HG02678 (cell line): ENCODE measurements around the gene SH2D2A.

Source experiments
- ATAC-seq: cut with Tn5 transposase; IDR thresholded peaks from one replicate; pipeline ENCODE4 v1.9.1; 2021; ENCODE audit warnings: mild to moderate bottlenecking, moderate library complexity; ENCODE audit not compliant: unreplicated experiment

The SH2D2A gene

DNA sequence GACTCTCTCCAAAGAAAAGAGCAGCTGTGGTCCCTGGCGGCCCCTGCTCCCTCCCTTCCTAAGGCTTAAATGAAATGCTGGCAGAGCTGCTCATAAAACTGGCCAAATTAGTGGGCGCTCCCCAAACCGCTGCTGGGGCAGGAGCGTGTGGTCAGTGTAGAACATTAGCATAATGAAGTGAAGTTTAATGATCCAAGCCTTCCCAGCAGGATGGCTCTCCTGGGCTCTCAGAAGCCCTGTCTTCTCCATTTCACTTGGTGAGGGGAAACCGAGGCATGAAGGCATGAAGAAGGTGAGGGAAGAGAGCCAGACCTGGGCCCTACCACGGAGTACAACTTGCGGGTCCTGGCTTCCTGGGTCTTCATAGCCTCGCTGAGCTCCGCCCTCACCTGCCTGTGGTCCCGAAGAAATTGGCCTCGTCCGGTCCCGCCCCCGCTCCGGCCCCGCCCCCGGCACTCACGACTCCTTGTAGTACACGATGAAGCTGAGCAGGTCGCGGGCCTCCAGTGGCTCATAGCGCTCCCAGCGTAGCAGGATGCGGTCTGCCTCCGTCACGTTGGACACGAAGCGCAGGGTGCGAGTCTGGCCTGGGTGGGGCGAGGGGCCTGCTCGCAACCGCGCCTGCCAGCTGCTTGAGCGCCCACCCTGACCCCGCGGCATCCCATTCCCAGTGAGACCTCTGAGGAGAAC is 32.0 kb upstream of the SH2D2A start:
- ATAC-seq = no peak

DNA sequence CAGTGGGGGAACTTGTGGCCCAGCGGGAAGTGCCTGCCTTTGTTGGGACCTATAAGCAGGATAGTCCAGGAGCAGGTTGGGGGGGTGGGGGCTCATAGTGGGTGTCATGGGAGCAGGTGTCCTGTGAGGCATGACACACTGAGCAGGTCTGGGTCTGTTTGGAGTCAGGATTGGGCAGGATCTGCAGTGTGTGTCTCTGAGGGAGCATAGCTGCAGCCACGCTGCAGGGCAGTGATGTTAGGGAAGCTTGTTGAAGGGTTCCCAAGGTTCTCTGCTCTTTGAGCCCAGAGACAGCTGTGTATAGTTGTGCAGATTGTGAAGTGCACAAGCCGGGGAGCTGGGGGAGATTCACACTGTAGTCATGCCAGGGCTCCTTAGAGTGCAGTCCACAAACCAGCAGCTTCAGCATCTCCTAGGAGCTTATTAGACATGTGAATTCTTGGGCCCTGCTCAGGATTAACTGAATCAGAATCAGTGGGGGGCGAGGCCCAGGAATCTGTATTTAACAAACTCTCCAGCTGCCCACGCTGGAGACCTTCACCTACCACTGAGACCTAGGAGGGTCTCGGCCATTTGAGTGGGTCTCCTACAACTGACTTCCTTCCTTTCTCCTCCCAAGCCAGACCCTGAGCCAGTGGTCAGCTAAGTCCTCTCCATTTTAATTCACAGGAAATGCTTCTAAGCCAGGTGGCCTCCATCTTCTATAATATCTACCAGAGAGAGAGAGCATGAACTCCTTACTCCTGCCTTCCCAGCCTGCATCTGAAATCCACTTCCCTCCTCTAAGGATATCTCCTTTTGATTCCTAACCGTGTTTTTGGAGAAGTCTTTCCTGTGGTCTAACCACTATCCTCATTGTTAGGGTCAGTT is 31.2 kb upstream of the SH2D2A start:
- no peak for ATAC-seq

DNA sequence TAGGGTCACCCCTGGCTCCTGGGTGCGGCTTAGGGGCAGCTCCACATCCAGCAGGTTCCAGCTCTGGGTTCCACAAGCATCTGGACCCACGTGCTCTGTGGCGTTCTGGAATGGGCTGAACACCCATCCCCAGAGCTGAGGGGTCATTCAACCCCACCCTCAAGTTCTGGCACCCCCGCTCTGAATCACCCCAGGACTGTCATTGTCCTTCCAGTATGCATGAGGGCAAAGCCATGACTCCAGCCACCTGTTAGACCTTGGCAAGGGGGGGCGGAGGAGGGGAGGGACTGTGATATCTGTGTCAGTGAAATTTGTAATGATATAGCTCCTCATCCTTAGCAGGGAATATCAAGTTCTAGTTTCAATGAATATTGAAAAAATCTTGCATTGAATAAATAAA is 30.0 kb upstream of the SH2D2A start:
- ATAC-seq = no peak

DNA sequence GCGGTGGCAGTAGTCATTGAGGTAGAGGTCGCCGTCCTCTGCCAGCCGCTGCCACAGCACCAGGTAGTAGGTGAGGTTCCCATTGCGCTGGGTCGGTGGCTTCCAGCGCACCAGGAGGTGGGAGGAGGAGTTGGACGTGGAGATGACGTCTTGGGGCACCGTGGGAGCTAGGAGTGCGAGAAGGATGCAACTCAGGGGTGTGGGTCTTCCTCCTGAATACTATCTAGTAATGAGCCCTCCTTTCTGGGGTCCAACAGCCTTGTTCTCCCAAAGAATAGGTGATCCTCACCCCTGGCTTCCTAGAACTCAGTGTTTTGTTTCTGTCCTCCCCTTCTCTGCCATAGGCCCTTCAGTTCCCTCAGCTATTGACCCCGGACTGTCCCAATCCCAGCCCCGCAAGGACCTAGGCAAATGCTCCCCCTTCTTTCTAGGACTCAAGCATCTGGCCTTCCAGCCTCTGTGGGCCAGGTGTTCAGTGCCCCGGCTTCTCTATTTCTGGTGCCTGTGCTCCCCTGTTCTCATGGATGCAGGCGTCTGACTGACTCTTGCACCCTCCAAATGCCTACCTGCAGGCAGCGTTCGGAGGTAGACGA is 29.4 kb upstream of the SH2D2A start:
- no peak for ATAC-seq

DNA sequence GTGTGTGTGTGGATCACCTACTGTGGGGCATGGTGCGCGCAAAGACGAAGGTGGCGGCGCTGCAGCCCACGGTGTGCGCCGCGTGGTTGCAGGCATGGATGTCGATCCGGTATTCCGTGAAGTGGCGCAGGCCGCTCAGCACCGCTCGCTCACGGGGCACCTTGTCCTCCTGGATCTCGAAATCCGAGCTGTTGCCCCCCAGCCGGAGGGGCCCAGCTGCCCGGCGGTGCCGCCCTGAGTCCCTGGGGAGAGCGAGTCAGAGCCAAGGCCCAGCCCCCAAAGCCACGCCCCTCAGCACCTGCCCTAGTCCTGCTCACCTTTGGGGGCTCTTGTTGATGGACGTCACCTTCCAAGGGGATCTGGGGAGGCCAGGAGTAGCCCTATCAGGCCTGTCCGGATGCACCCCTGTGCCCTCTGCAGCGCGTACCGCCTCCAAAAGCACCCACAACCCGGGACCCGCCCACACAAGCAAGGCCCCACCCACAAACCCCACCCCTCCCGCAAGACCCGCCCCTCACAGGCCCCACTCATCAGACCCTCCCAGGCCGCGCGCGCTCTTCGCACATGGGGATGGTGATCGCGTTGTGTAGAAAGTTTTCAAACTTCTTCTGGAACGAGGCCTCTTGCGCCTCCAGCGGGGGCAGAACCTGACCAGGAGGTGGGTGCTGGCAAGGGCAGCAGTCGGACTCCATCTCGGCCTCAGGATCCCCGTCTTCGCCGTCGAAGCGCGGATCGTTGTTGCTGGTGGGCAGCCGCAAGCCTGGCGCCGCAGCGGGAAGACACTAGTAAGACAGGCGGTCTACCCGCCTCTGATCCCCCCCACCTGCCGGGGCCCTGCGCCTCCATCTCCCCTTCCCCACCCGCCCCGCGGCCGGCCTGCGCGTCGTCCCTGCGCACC is 28.7 kb upstream of the SH2D2A start:
- ATAC-seq = no peak

DNA sequence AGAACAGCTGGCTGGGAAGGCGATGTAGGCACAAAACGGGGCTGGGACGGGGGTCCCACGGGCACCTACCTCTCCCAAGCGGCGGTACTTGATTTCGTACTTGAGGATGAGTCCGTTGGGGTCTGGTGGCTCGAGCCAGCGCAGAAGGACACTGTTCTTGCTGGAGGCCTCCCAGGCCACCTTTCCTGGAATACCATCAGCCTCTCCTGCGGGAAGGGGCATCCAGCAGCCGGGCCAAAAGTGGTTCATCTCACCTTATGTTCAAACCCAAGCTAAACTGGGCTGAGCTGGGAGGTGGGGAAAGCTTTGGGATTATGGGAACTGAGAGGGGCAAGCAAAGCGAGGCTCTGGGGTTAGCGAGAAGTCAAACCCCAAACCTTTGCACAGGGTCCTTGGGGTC is 28.0 kb upstream of the SH2D2A start:
- no peak for ATAC-seq

DNA sequence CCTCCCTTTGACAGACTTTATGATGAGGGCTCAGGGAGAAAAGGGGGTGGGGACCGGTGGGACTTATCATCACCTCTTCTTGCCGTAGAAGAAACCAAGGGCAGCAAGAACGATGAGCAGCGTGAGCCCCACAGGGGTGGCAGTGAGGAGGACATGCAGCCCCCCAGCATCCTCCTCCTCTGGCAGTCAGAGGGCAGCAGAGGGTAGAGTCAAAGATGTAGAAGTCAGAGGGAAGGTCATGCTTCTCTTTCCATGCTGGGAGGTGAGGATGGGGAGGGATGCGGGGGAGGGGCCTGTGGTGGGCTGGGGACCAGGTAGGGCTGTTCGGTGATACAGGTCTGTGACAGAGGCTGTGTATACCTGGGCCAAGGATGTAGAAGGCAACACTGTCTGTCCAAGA is 27.5 kb upstream of the SH2D2A start:
- ATAC-seq = no peak

DNA sequence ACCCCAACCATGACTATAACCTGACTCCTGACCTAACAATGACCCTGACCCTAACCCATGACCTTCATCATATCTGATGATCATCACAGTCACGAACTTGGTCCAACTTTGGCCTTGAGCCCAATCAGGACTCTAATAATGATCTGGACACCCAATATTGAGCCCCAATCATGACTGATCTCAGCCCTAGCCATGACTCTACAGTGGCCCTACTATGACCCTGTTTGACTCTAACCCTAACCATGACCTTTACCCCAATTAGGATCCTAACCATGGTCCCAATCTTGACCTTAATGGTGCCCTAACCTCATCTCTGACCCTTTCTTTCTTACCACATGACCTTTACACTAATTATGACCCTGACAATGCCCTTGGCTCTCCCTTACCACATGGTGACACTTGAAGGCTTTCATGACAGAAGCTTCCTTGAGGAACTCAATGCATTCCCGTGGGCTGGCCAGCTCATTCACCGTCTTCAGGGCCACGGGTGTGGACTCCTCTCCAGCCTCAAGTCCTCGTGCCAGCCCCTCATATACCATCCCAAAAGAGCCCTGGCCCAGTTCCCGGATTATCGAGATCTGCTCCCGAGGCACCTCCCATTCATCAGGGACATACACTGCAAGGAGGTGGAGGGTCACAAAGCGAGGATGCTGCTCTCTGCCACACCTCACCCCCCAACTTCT is 26.1 kb upstream of the SH2D2A start:
- no peak for ATAC-seq

DNA sequence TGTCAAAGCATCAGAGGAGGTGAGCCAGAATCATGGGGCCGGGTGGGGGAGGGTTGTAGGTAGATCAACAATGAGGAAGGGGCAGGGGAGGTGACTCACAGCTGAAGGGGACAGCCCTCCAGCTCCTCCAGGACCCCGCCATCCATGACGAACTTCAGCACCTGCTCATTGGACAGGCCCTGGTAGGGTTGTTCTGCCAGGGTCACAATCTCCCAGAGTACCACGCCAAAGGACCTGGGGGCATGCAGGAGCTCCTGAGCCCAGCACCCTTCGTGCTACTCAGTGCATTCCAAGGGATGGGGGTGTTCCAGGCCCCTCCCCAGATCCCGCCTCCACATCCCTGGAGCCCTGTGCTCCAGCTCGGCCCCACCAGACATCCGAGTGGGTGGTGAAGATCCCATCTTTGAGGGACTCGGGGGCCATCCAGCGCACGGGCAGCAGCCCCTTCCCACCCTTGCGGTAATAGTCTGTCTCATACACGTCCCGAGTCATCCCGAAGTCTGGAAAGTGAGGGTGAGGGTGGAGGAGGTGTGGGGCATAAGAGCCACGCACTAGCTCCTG is 24.7 kb upstream of the SH2D2A start:
- ATAC-seq = no peak

DNA sequence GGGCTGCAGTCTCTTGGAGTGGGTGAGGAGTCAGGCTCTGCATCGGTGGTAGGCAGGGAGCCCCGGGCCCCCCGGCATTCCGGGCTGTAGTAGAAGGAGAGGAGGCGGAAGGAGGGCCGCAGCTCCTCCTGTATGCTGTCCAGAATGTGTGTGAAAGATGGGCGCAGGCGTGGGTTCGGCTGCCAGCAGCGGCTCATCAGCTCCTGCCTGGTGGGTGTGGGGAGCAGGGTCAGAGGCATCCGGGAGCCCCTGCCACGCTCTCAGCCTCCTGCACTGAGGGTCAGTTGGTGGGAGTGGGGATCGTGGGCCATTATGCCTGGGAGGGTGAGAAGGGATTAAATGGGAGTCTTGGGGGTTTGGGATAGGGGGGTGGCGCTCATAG is 24.2 kb upstream of the SH2D2A start:
- ATAC-seq = no peak

DNA sequence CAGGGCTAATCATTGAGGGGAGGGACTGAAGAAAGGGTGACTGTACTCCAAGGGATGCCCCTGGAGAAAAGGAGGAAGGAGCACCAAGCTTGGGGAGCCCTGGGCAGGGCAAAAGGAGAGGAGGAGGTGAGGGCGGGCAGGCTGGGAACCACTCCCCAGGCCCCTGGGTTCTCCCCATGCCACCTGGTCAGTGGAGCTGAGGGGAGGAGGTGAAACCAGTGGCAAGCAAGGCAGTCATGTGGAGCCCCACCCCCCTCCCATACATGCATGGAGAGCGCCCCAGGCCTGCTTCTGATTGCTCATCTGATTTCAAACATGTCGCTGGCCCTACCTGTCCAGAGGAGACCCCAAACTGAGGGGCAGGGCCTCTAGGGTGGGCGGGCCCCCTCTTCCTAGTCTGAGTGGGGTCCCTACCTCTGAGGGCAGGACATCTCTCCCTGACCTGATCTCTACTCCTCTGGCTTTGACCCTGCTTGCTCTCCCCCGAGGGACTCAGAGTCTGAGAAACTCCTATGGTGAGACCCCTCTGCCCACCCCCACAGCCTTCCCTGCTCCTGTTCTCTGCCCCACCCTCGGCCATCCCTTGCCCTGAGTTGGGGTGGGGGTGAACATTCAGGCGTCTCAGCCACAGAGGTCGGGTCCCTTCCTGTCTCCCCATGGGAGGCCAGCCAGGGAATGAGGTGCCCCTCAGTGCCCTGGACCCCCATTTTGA is 23.7 kb upstream of the SH2D2A start:
- no peak for ATAC-seq

DNA sequence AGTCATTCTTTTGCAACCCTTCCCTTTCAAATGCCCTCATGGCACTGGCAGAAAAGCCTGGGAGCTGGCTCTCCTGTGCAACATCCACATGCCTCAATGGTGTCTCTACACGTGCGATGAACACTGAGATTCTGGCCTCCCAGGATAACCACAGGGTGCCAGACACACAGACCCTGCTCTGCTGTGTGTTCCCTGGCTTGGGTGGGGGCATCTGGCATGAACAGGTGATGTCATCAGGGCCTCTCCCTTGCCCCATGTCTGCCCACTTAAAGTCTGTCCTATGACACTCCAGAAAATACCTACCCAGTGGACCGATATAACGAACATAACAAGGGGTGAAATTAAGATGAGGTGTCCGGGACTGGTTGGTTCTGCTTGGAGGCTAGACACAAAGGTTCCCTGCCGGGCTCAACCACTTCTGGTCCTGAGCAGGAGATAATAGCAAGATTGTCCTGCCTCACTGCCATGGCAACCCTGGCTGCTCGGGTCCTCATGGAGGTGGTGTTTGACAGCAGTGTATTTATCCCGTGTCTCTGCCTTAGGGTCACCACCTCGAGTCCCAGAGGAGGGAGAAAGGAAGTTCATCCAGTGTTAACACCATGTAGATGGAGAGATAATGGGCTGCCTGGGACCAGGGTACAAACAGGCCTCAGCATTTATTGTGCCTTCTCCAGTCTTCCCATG is 22.9 kb upstream of the SH2D2A start:
- no peak for ATAC-seq

DNA sequence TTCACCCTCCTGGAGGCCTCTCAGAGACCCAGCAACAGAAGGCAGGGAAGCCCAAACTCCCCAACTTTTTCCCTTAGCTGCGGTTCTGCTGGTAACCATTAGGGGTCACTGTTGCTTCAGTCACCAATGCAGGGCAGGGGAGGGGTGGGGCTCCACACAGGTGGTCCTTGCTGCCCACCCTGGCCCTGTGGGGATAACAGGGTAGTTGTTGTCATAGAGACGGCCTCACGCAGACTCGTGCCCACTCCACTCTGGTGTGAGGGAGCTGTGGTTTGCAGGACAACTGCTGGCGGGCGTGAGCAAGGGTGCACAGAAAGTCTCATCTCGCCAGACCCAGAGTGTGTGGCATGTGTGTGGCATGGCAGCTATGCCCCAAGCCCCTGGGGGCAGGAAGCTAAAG is 22.3 kb upstream of the SH2D2A start:
- ATAC-seq = no peak

DNA sequence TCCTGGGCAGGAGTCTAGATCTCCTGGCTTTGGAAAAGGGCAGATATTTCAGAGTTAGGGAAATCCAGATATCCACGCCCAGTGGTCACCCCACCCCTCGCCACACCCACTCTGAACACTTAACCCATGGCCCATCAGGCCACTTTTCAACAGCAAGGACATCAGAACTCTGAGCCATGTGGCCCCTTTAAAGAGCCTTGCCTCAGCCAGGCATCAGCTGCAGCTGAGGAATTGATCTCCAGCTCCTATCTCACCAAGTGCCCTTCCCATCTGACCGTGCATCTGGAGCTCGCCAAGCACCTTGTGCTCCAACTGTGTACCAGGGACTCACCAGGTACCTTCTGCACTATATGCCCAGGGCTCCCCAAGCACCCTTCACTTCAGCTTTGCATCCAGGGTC is 20.2 kb upstream of the SH2D2A start:
- ATAC-seq = no peak

DNA sequence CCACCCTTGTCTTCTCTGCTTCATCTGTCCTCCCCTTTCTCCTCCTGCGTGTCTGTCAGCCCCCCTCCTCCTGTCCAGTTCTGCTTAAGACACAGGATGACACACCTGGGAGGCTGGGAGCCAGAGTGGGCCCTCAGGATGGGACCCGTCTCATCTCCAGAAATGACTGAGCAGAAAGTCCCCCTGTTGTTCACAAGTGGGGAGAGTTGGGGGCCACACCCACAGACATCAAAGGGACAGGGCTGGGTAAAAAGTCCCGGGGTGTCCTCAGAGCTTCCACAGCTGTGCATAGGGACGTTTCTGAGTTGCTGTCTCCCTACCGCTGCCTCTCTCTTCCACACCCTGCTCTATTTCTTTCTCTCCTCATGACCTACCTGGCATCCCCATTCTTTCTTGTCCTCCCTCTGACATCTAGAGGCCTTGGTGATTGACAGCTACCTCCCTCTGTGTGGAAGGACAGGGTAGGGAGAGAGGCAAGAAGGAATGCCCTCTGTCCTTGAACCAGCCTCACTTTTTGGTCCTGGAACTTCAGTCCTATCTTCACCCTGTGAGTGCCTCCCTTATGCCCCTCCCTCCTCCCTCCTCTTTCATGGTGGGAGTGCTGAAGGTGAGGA is 19.5 kb upstream of the SH2D2A start:
- peak; percentile 49 for ATAC-seq

DNA sequence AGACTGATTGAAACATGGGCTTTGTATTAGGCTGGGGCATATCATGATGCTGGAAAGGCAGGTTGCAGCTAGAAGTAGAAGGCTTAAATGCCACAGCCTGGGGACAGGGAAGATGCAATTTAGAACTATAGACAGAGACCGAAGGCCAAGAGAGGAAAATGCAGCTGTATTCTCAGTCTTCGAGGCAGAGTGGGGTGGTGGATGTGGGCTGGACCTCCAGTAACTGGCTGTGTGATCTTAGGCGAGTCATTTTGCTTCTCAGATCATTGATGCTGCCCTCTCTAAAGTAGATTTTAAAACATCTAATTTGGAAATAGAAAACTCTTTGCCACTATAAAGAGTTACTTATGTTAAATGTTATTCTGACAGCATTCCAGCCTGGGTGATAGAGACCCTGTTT is 17.7 kb upstream of the SH2D2A start:
- no peak for ATAC-seq

DNA sequence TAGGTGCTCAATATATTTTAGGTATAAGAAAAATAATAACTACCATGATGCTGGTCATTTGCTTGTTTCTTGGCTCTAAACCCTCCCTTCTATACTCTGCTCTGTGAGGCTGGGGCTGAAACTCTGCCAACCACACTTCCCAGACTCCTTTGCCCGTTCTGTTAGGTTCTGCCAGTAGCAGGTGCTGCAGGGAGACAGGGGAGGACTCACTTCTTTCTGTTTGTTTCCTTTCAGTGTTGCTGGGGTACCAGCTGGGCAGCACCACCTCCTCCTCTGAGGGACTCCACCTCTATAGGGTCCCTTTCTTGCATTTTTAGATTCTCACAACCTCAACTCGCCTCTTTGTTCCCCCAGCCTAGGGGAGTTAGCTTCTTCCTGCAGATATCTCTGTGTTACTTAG is 17.0 kb upstream of the SH2D2A start:
- no peak for ATAC-seq

DNA sequence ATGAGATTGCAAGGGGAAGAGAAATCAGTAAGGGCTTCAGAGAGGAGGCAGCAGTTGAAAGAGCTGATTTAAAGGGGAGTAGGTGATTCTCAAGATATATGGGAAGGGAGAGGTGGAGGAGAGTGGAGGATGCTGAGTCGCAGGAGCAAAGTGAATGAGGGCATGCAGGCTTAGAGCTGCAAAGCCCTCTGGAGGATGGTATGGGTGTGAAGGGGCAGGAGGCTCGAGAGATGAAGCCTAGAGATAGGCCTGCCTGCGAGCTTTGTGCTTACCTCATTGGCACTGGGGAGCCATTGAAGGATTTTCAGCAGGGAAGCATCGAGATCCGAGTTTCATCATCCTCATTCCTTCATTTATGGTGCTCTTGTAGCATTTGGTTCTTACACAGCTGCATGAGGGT is 15.8 kb upstream of the SH2D2A start:
- no peak for ATAC-seq
